HUES48 (cell line): ENCODE data around the gene USF1.
"Not testable (repeated sequence)": the region's sequence is repeated elsewhere in the genome, so short reads cannot be mapped to it uniquely, and the experiment has no call there.

ENCODE experiments used
- H3K27ac ChIP-seq: one replicate; pipeline ENCODE4 v1.7.0; 2013; ENCODE audit warnings: low read depth, low read length, inconsistent platforms
- H3K27me3 ChIP-seq: 2 replicates; pipeline ENCODE4 v1.6.1; 2013; ENCODE audit warnings: mild to moderate bottlenecking, low read length; ENCODE audit not compliant: control insufficient read depth, insufficient read depth
- H3K36me3 ChIP-seq: 2 replicates; pipeline ENCODE4 v1.6.1; 2013; ENCODE audit warnings: low read length; ENCODE audit not compliant: control insufficient read depth, insufficient read depth
- H3K4me1 ChIP-seq: 2 replicates; pipeline ENCODE4 v1.6.1; 2013; ENCODE audit warnings: mild to moderate bottlenecking, low read length; ENCODE audit not compliant: control insufficient read depth, insufficient read depth
- H3K4me3 ChIP-seq: 2 replicates; pipeline ENCODE4 v1.5.1; 2013; ENCODE audit warnings: mild to moderate bottlenecking, low read depth, low read length
- H3K9ac ChIP-seq: 2 replicates; pipeline ENCODE4 v1.6.1; 2013; ENCODE audit warnings: mild to moderate bottlenecking, low read depth, low read length, moderate library complexity
- H3K9me3 ChIP-seq: 2 replicates; pipeline ENCODE4 v1.6.1; 2013; ENCODE audit warnings: low read length; ENCODE audit not compliant: control insufficient read depth, insufficient read depth

Gene USF1

GRCh38 chr1:161000736-161001480, 44.9 kb downstream of the USF1 start:
- no peak overlapping the region for H3K27ac ChIP-seq
- no peak overlapping the region for H3K4me3 ChIP-seq
- H3K9me3 ChIP-seq: no peaks in the 10 kb centered on the region
- H3K9ac ChIP-seq: no peak overlapping the region
- H3K36me3 ChIP-seq: peaks cover 62% of the 10 kb centered on the region
- H3K27me3 ChIP-seq: no peaks in the 10 kb centered on the region
- no peaks in the 10 kb centered on the region for H3K4me1 ChIP-seq

DNA sequence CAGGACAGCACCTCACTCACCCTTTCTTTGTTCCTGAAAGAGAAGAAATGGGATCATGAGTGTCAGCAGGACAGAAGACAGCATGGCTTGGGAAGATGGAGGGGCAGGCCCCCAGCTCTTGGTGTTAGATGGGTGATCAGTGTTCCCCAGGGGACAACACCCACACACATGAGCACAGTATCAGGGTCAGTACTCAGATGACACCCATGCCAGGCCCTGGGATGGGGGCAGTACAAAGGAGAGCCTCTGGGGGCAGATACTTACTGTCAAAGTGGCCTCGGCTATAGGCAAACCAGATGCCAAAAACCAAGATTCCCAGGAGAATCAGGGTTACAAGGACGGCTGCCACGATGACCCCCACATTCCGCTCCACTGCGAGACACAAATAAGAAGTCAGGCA, 46.4 kb downstream of the USF1 start:
- Histone ChIP-seq H3K27me3 (no peaks in the 10 kb centered on the region), H3K36me3 (peaks cover 69% of the 10 kb centered on the region), H3K4me3 (no peak overlapping the region), H3K27ac (no peak overlapping the region), H3K4me1 (no peaks in the 10 kb centered on the region), H3K9ac (no peak overlapping the region), H3K9me3 (no peaks in the 10 kb centered on the region)

DNA sequence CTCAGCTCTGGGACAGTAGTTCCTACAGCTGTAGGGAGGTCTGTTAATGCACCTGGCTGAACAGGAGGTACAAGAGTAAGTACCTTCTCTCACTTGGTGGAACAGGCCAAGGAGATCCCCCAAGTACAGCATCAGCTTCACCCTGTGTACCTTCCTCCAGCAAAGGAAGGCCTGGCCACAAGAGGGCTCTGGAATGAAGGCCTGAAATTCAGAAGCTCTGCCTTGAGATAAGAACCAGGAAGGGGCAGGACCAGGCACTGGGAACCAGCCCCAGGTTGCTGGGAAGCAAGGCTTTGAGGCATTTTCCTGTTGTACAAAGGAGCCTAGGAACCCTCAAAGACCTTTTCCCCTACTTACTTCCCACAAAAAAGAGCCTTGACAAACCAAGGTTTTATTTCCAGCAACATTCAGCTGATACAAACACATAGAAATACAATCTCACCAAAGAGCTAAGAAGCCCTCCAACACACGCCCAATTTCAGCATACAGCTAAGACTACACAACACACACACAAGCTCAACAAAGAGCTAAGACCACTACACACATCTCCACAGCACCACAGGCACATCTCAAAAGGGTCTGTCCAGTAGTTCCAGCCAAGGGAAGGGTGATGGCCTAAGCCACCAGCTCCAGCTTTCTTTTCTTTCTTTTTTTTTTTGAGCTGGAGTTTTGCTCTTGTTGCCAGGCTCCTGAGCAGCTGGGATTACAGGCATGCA, 48.3 kb downstream of the USF1 start:
- Histone ChIP-seq H3K4me1 (no peaks in the 10 kb centered on the region), H3K9me3 (no peaks in the 10 kb centered on the region), H3K36me3 (peaks cover 69% of the 10 kb centered on the region), H3K27me3 (no peaks in the 10 kb centered on the region), H3K27ac (no peak overlapping the region), H3K4me3 (no peak overlapping the region), H3K9ac (no peak overlapping the region)

DNA sequence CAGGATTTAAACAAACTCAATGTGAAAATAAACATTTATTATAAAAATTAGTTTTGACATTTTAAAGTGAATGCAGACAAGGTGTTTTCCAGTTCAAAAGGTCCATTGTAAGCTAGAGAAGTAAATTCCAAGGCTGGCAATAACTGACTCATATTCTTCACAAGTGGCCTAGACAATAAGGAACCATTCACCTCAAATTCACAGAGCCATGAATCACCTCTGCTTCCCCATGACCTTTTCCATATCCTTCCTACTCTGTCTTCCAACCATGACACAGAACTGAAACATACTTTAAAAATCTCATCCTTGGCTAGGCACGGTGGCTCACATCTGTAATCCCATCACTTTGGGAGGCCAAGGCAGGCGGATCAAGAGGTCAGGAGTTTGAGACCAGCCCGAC, 49.6 kb downstream of the USF1 start:
- no peaks in the 10 kb centered on the region for H3K9me3 ChIP-seq
- no peaks in the 10 kb centered on the region for H3K4me1 ChIP-seq
- peaks cover 58% of the 10 kb centered on the region for H3K36me3 ChIP-seq
- H3K27ac ChIP-seq: peak overlapping the region; percentile 42
- no peaks in the 10 kb centered on the region for H3K27me3 ChIP-seq
- H3K9ac ChIP-seq: no peak overlapping the region
- H3K4me3 ChIP-seq: no peak overlapping the region

- Histone ChIP-seq H3K27ac (no peak overlapping the region), H3K9me3 (no peaks in the 10 kb centered on the region), H3K9ac (no peak overlapping the region), H3K4me3 (no peak overlapping the region), H3K27me3 (no peaks in the 10 kb centered on the region), H3K36me3 (peaks cover 33% of the 10 kb centered on the region), H3K4me1 (peaks cover 6% of the 10 kb centered on the region)
Measured at GRCh38 chr1:160993544-160994193, 52.1 kb downstream of the USF1 start.

DNA sequence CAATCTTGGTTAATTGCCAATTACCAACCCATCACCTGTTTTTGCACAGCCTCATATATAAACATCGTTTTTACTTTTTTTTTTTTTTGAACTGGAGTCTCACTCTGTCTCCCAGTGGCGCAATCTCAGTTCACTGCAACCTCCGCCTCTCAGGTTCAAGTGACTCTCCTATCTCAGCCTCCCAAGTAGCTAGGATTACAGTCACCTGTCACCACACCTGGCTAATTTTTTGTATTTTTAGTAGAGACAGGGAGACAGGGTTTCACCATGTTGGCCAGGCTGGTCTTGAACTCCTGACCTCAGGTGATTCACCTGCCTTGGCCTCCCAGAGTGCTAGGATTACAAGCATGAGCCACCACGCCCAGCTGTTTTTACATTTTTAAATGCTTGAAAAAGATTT, 53.7 kb downstream of the USF1 start:
- H3K9ac ChIP-seq, H3K27ac ChIP-seq, H3K9me3 ChIP-seq, H3K27me3 ChIP-seq, H3K4me3 ChIP-seq: not testable (repeated sequence)
- peaks cover 21% of the 10 kb centered on the region for H3K4me1 ChIP-seq
- H3K36me3 ChIP-seq: peaks cover 17% of the 10 kb centered on the region
